Keratinocyte (primary cell): ENCODE measurements around the gene EDC3.

Experiments
- CTCF ChIP-seq, 3 experiments: IDR thresholded peaks in 1 of 3; conservative IDR thresholded peaks in 1 of 3; optimal IDR thresholded peaks in 1 of 3; 2 replicates in 2 of 3; 3 replicates in 1 of 3; pipeline versions ENCODE3 to v1.5.1; 2011; ENCODE audit warnings: low read length in 3 of 3, mild to moderate bottlenecking in 3 of 3, moderate library complexity in 2 of 3, control low read depth in 1 of 3, inconsistent platforms in 1 of 3; ENCODE audit not compliant: insufficient read depth in 2 of 3; ENCODE audit errors: extremely low read depth in 1 of 3
- EZH2 ChIP-seq: IDR thresholded peaks from one replicate; pipeline ENCODE4 v1.6.1; 2012; ENCODE audit warnings: inconsistent platforms, mild to moderate bottlenecking, low read length, moderate library complexity

GRCh38 chr15:74716651-74717050 is 20.8 kb upstream of the EDC3 start:
- TF ChIP-seq CTCF (optimal IDR thresholded peaks at IDR 0.05 in 1 of 3, IDR thresholded peaks at IDR 0.05 in 1 of 3, conservative IDR thresholded peaks at IDR 0.05 in 1 of 3; ENCODE audit: extremely low read depth in 1 of 3, insufficient read depth in 2 of 3, low read length in 3 of 3), result no peak
- TF ChIP-seq EZH2, result no peak
